ENCODE measurements around the gene VGLL4.

The VGLL4 gene

DNA sequence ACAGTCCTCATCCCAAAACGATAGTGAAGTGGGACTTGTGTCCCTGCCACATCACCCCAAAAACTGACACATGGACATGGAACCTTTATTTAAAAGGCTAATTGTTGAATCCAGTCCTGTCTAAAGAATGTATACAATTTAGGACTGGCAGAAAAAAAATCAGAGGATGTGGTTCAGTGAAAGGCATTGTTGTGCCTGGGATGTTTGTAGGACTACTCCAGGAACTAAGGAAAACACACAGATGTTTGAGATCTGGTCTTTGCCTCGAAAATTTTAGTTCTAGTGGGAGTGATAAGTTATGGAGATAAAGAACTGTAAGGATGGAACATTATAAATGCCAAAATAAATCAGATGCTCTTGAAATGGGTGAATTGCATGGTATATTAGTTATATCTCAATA, 27.2 kb downstream of the VGLL4 start:
- H3K4me3 ChIP-seq (replicated peaks; ENCODE audit: low read depth, low read length): no peak overlapping the region
- DNase-seq (ENCODE audit: extremely low read depth, low read depth): no peak
- TF ChIP-seq, protein P1, sequence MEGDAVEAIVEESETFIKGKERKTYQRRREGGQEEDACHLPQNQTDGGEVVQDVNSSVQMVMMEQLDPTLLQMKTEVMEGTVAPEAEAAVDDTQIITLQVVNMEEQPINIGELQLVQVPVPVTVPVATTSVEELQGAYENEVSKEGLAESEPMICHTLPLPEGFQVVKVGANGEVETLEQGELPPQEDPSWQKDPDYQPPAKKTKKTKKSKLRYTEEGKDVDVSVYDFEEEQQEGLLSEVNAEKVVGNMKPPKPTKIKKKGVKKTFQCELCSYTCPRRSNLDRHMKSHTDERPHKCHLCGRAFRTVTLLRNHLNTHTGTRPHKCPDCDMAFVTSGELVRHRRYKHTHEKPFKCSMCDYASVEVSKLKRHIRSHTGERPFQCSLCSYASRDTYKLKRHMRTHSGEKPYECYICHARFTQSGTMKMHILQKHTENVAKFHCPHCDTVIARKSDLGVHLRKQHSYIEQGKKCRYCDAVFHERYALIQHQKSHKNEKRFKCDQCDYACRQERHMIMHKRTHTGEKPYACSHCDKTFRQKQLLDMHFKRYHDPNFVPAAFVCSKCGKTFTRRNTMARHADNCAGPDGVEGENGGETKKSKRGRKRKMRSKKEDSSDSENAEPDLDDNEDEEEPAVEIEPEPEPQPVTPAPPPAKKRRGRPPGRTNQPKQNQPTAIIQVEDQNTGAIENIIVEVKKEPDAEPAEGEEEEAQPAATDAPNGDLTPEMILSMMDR (IDR thresholded peaks at IDR 0.05; ENCODE audit: low read depth, low read length, missing control alignments): no peak

DNA sequence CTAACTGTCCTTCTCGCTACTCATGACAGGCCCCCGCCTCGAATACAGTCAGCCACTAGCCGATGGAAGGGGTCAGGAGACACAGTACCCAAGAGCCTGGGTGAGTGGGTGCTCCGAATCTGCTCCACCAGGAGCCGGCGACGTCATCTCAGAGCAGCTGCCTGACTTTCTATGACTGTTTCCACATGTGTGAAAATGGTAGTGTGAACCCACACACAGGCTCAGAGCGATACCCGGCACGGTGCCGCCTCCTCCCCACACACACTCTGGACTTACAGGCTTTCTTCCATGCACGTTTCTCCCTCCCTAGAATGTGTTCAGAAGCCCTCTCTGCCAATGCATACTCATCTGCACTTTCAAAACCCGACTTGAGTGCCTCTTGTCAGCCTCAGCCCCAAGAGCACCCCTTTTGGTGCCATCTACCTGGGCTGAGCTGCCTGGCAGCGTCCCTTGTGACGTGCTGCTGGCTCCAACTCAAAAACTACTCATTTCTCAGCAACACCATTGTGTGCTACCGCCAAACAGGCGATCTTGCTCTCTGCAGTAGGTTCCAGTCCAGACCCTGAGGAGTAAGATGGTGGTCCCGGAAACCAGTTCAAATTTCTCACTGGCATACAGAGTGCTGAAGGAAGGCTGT, 29.7 kb downstream of the VGLL4 start:
- TF ChIP-seq, protein P1 (IDR thresholded peaks at IDR 0.05; ENCODE audit: low read depth, low read length, missing control alignments): no peak
- no peak overlapping the region for H3K4me3 ChIP-seq (replicated peaks; ENCODE audit: low read depth, low read length)
- DNase-seq (ENCODE audit: extremely low read depth, low read depth): no peak

DNA sequence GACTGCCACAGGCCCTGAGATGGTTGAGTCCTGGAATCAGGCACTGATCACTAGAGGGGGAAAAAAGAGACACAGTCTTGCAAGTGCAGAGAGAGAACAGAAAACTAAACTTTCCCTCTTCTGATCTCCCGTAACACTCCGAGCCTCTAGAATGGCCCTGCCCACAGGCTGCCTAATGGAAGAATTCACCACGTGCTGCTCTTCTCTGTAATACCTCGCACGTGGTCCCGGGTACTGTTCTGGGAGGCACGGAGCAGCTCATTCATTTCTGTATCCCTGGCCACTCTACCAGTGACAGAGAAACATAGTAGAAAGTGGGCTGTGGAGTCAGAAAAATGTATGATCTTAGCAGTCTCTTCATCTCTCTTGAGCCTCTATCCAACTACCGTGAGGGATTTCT, 30.4 kb downstream of the VGLL4 start:
- H3K4me3 ChIP-seq (replicated peaks; ENCODE audit: low read depth, low read length): no peak overlapping the region
- TF ChIP-seq, protein P1 (IDR thresholded peaks at IDR 0.05; ENCODE audit: low read depth, low read length, missing control alignments): no peak
- DNase-seq (ENCODE audit: extremely low read depth, low read depth): no peak

DNA sequence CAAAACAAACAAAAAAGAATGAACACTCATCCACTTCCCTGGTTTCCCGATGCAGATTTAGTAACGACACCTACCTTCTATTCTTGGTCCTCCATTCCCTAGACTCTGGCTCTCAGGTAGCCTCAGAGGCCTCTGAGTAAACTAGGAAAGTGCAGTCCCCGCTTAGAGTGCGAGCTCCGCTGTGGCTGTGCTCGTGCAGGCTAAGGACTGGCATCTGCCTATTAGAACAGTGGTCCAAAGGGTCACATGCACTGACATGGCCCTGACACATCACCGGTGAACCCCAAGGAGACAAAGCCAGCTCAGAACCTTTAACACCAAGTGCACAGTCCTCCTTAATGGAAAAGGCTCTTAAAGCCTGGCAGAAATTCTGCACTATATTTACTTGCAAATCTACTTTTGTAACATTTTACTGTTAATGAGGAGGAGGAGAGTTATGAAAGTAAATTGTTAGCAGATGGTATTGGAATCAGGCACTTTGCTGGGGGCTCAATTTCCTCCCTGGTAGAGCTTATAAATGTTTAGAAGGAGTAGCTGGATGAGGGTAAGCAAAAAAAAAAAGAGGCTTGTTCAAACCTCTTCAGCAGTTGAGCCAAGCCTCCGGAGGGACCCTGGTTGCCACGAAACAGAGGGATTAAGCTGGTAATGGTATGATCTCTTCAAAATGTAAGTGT, 31.1 kb downstream of the VGLL4 start:
- DNase-seq (ENCODE audit: extremely low read depth, low read depth): no peak
- no peak overlapping the region for H3K4me3 ChIP-seq (replicated peaks; ENCODE audit: low read depth, low read length)
- TF ChIP-seq, protein P1 (IDR thresholded peaks at IDR 0.05; ENCODE audit: low read depth, low read length, missing control alignments): no peak

DNA sequence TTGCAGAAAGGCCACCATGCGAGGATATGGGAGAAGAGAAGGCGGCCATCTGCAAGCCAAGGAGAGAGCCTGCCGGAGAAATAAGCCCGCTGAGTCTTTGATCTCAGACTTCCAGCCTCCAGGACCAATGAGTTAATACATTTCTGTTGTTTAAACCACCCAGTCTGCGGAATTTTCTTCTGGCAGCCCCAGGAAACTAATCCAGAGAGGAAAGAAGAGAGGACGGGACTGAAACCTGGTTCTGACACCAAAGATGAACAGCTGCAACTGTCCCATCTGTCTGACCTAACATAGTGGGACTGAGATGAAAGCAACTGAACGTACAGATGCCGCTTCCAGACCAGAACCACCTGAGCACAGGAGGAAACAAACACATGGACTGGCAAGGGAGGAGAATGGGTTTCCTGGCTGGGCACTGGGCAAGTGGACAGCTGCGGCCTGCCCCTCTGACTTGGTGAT, 32.3 kb downstream of the VGLL4 start:
- H3K4me3 ChIP-seq (replicated peaks; ENCODE audit: low read depth, low read length): no peak overlapping the region
- TF ChIP-seq, protein P1 (IDR thresholded peaks at IDR 0.05; ENCODE audit: low read depth, low read length, missing control alignments): no peak
- no peak for DNase-seq (ENCODE audit: extremely low read depth, low read depth)

DNA sequence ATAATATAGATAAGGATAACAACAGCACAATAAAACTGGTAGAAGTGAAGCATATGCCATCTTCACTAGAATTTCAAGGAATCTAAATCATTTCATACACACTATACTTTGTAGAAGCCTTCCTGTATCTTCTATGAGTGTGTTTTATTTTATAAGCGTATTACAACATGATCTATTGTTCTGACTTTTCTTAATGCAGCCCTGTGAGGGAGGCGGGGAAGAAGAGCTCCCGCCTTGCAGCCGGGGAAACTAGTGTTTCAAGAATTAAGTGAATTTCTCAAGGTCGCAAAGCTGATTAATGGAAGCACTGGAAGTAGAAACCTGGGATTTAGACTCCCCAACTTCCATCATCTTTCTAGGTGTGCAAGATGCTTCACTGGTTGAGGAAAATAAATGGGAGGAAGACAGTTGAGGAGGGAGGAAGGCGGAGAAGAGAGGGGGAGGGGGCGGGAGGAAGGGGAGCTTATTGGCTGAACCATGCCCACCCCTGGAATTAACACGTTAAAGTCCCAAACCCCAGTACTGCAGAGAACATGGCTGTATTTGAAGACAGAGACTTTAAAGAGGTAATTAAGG, 32.9 kb downstream of the VGLL4 start:
- no peak for DNase-seq (ENCODE audit: extremely low read depth, low read depth)
- H3K4me3 ChIP-seq (replicated peaks; ENCODE audit: low read depth, low read length): no peak overlapping the region
- TF ChIP-seq, protein P1 (IDR thresholded peaks at IDR 0.05; ENCODE audit: low read depth, low read length, missing control alignments): no peak
